GM06990 (cell line): Measurements from ENCODE around the gene URB2.
"Not testable (repeated sequence)": the region's sequence is repeated elsewhere in the genome, so short reads cannot be mapped to it uniquely, and the experiment has no call there.

Source experiments
- DNase-seq: peaks from one replicate; pipeline ENCODE4 v3.0.0-alpha.2; 2011; ENCODE audit not compliant: insufficient read length; ENCODE audit errors: extremely low read depth
- H3K27me3 ChIP-seq: replicated peaks from 2 replicates; pipeline ENCODE4 v1.6.0; 2011; ENCODE audit warnings: low read length; ENCODE audit not compliant: control insufficient read depth, insufficient read depth
- H3K36me3 ChIP-seq: 2 replicates; pipeline ENCODE4 v1.5.1; 2011; ENCODE audit warnings: low read length; ENCODE audit not compliant: control insufficient read depth, insufficient read depth
- H3K4me3 ChIP-seq: replicated peaks from 2 replicates; pipeline ENCODE4 v1.5.1; 2011; ENCODE audit warnings: low read depth, mild to moderate bottlenecking, control low read depth, low read length
- TF ChIP-seq, protein P1 (sequence below): IDR thresholded peaks from 2 replicates; pipeline ENCODE4 v1.5.1; 2011; ENCODE audit warnings: low read length, control low read depth, mild to moderate bottlenecking, inconsistent platforms; ENCODE audit not compliant: insufficient read depth, poor library complexity, severe bottlenecking

URB2 gene

DNA sequence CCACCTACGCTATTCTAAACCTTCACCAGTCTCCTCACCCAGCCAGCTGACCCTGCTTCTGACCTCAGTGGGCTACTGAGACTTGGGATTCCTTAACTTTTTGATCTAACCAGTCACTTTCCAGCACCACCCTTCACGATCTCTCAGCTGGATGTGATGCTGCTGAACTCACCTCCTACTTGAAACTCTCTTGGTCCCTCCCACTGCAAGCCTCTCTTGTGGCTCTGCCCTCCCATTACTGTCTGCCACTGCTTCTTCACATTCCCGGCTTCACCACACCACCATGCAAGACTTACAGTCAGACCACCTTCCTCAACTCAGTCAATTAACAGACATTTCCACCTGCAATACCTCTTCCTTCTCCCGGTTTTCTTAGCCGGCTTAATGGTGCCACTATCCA lies 6.4 kb upstream of the URB2 start:
- no peaks in the 10 kb centered on the region for H3K27me3 ChIP-seq
- H3K4me3 ChIP-seq, result no peak overlapping the region
- TF ChIP-seq, protein P1, sequence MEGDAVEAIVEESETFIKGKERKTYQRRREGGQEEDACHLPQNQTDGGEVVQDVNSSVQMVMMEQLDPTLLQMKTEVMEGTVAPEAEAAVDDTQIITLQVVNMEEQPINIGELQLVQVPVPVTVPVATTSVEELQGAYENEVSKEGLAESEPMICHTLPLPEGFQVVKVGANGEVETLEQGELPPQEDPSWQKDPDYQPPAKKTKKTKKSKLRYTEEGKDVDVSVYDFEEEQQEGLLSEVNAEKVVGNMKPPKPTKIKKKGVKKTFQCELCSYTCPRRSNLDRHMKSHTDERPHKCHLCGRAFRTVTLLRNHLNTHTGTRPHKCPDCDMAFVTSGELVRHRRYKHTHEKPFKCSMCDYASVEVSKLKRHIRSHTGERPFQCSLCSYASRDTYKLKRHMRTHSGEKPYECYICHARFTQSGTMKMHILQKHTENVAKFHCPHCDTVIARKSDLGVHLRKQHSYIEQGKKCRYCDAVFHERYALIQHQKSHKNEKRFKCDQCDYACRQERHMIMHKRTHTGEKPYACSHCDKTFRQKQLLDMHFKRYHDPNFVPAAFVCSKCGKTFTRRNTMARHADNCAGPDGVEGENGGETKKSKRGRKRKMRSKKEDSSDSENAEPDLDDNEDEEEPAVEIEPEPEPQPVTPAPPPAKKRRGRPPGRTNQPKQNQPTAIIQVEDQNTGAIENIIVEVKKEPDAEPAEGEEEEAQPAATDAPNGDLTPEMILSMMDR, result no peak
- DNase-seq, result no peak
- no peaks in the 10 kb centered on the region for H3K36me3 ChIP-seq

DNA sequence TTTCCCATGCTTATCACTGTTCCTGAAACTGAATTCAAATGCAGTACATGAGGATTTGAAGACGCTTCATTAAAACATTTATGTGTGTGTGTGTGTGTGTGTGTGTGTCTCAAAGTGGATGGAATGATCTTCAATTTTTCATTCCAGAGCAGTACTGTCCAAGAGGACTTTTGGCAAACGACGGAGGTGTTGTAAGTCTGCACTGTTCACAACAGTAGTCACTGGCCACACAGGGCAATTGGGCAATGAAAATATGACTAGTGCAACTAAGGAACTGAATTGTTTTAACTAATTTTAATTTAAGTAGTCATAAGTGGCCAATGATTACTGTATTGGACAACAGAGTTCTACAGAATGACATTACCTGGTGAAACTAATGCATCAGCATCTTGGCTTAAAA lies 5.2 kb upstream of the URB2 start:
- no peaks in the 10 kb centered on the region for H3K36me3 ChIP-seq
- DNase-seq, result no peak
- H3K27me3 ChIP-seq, result no peaks in the 10 kb centered on the region
- no peak overlapping the region for H3K4me3 ChIP-seq
- TF ChIP-seq, protein P1, result no peak

DNA sequence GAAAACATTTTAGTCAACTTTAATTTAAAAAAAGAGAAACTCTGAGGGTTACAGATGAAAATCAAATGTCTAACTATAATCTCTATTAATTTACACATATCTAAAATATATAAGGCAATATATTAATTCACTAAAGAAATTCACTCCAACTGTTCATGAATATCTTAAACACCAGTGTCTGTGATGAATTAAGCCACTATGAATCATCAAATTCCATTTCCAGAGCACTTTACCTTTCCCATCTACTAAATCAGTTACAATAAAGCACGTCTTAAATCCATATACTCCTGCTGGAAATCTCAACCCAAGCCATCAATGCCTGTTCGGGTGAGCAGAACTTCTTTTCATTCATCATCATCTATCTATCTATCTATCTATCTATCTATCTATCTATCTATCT lies 4.4 kb upstream of the URB2 start:
- H3K27me3 ChIP-seq, result no peaks in the 10 kb centered on the region
- no peak overlapping the region for H3K4me3 ChIP-seq
- DNase-seq, result no peak
- TF ChIP-seq, protein P1, result no peak
- no peaks in the 10 kb centered on the region for H3K36me3 ChIP-seq

DNA sequence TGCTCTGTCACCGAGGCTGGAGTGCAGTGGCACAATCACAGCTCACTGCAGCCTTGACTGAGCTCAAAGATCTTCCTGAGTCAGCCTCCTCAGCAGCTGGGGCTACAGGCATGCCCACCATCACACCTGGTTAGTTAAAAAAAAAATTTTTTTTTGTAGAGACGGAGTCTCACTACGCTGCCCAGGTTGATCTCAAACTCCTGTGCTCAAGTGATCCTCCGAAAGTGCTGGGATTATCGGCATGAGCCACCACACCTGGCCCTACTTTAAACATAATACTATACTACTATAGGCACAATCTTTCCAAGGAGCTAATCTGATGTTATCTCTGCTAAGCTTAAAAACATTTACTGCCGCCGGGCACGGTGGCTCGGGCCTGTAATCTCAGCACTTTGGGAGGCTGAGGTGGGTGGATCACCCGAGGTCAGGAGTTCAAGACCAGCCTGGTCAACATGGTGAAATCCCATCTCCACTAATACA lies 3.4 kb upstream of the URB2 start:
- not testable (repeated sequence) for DNase-seq, H3K4me3 ChIP-seq, H3K36me3 ChIP-seq, H3K27me3 ChIP-seq

DNA sequence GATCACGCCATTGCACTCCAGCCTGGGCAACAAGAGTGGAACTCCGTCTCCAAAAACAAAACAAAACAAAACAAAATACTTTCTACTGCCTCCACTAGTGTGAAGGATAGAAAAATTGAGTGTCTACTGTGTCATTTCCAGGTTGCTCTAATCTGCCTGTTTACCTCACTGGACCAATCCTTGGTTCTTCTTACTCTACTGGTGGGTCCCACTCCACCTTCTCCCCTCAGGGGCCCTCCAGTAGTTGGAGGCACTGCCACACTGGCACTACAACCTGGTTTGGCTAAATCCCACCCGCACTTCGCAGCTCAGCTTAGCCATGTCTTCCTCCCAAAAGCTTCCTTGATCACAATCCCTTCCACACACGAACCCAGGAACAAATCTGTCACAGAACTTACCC lies 2.8 kb upstream of the URB2 start:
- DNase-seq, result no peak
- no peak overlapping the region for H3K4me3 ChIP-seq
- H3K36me3 ChIP-seq, result no peaks in the 10 kb centered on the region
- TF ChIP-seq, protein P1, result no peak
- no peaks in the 10 kb centered on the region for H3K27me3 ChIP-seq

DNA sequence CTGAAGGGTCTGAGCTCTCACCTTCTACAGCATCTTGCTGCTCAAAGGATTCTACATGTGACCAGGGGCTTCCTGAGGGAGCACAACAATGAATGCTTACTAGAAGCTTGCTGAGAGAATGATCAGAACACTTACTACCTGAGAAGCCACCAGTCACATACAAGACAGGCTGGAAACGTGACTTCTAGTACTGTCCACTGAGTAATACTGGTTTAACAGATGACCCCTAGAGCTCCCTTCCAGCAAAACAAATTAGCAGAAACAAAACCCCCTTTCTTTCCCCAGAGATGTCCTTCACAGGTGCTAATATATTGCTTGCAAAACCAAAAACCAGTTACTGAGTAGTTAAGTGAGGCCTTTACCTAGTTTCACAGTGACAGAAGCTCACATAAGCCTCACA lies 2.2 kb upstream of the URB2 start:
- Histone ChIP-seq H3K27me3 (no peaks in the 10 kb centered on the region), H3K4me3 (no peak overlapping the region), H3K36me3 (no peaks in the 10 kb centered on the region)
- TF ChIP-seq, protein P1, result no peak
- DNase-seq, result no peak
